ENCODE results near the gene ABCA3.

GRCh38 chr16:2370721-2371120, 30.2 kb upstream of the ABCA3 start:
- TF ChIP-seq CTBP2 (IDR thresholded peaks at IDR 0.05; ENCODE audit: borderline replicate concordance, insufficient read depth, insufficient read length, low read length) (no peak), CTCF (IDR thresholded peaks at IDR 0.05; ENCODE audit: control extremely low read depth in 1 of 3, insufficient read depth in 1 of 3, low read depth in 1 of 3, low read length in 3 of 3) (no peak), POLR2A (IDR thresholded peaks at IDR 0.05; ENCODE audit: control extremely low read depth in 1 of 2, low read depth in 2 of 2, low read length in 2 of 2) (no peak), EZH2 (IDR thresholded peaks at IDR 0.05; ENCODE audit: low read depth, low read length, severe bottlenecking) (no peak), RXRA (IDR thresholded peaks at IDR 0.05; ENCODE audit: insufficient read depth, low read depth, low read length) (no peak), SIN3A (conservative IDR thresholded peaks at IDR 0.05 in 1 of 2, IDR thresholded peaks at IDR 0.05 in 1 of 2; ENCODE audit: low read depth in 1 of 2, low read length in 2 of 2) (no peak), SP1 (IDR thresholded peaks at IDR 0.05; ENCODE audit: low read depth, low read length) (no peak), POLR2AphosphoS5 (IDR thresholded peaks at IDR 0.05; ENCODE audit: low read depth, low read length) (no peak), ATF2 (IDR thresholded peaks at IDR 0.05; ENCODE audit: low read length) (no peak), USF2 (IDR thresholded peaks at IDR 0.05; ENCODE audit: low read length) (no peak), TCF12 (IDR thresholded peaks at IDR 0.05; ENCODE audit: low read depth, low read length) (no peak), EP300 (IDR thresholded peaks at IDR 0.05; ENCODE audit: borderline replicate concordance in 1 of 2, low read depth in 2 of 2, low read length in 2 of 2) (no peak), PHF8 (conservative IDR thresholded peaks at IDR 0.05; ENCODE audit: low read depth, low read length) (no peak), MAX (IDR thresholded peaks at IDR 0.05) (no peak)

Data from H1 (cell line).